Measurements from ENCODE around the gene MATR3. TPM values are rescaled to one million over a fixed set of nuclear protein-coding genes. Genes with fewer than 3 reads are reported as not detected.

MATR3 gene
- polyA plus RNA-seq, 1 donor from 2014 or later, result 1,016 TPM

DNA sequence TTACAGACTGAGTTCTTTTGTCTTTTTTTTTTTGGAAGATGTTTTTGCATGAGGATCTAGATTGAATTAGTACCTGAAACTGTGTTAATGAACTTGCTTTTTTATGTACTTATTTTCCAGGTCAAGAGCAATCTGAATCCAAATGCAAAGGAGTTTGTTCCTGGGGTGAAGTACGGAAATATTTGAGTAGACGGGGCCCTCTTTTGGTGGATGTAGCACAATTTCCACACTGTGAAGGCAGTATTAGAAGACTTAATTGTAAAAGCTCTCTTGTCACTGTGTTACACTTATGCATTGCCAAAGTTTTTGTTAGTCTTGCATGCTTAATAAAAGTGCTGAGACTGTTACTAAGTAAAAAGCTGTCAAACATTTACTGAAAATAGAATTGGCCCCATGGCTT is 75.1 kb downstream of the MATR3 start:
- H2AFZ ChIP-seq (ENCODE audit: low read depth, low read length), result no peak overlapping the region
- H3F3A ChIP-seq (ENCODE audit: insufficient read depth, low read length, poor library complexity, severe bottlenecking), result no peaks in the 10 kb centered on the region
- TF ChIP-seq, protein P1, sequence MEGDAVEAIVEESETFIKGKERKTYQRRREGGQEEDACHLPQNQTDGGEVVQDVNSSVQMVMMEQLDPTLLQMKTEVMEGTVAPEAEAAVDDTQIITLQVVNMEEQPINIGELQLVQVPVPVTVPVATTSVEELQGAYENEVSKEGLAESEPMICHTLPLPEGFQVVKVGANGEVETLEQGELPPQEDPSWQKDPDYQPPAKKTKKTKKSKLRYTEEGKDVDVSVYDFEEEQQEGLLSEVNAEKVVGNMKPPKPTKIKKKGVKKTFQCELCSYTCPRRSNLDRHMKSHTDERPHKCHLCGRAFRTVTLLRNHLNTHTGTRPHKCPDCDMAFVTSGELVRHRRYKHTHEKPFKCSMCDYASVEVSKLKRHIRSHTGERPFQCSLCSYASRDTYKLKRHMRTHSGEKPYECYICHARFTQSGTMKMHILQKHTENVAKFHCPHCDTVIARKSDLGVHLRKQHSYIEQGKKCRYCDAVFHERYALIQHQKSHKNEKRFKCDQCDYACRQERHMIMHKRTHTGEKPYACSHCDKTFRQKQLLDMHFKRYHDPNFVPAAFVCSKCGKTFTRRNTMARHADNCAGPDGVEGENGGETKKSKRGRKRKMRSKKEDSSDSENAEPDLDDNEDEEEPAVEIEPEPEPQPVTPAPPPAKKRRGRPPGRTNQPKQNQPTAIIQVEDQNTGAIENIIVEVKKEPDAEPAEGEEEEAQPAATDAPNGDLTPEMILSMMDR (IDR thresholded peaks at IDR 0.05; ENCODE audit: poor library complexity, severe bottlenecking), result no peak
- TF ChIP-seq, protein P2, sequence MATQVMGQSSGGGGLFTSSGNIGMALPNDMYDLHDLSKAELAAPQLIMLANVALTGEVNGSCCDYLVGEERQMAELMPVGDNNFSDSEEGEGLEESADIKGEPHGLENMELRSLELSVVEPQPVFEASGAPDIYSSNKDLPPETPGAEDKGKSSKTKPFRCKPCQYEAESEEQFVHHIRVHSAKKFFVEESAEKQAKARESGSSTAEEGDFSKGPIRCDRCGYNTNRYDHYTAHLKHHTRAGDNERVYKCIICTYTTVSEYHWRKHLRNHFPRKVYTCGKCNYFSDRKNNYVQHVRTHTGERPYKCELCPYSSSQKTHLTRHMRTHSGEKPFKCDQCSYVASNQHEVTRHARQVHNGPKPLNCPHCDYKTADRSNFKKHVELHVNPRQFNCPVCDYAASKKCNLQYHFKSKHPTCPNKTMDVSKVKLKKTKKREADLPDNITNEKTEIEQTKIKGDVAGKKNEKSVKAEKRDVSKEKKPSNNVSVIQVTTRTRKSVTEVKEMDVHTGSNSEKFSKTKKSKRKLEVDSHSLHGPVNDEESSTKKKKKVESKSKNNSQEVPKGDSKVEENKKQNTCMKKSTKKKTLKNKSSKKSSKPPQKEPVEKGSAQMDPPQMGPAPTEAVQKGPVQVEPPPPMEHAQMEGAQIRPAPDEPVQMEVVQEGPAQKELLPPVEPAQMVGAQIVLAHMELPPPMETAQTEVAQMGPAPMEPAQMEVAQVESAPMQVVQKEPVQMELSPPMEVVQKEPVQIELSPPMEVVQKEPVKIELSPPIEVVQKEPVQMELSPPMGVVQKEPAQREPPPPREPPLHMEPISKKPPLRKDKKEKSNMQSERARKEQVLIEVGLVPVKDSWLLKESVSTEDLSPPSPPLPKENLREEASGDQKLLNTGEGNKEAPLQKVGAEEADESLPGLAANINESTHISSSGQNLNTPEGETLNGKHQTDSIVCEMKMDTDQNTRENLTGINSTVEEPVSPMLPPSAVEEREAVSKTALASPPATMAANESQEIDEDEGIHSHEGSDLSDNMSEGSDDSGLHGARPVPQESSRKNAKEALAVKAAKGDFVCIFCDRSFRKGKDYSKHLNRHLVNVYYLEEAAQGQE (IDR thresholded peaks at IDR 0.05; ENCODE audit: borderline replicate concordance), result no peak
- no peak for TF ChIP-seq TAF1 (IDR thresholded peaks at IDR 0.05; ENCODE audit: low read depth)
- TF ChIP-seq EP300 (conservative IDR thresholded peaks at IDR 0.05; ENCODE audit: poor library complexity, severe bottlenecking), result no peak
- no peaks in the 10 kb centered on the region for H3K79me2 ChIP-seq (replicated peaks; ENCODE audit: insufficient read depth, low read length)
- H3K36me3 ChIP-seq (ENCODE audit: insufficient read depth, low read length), result peaks cover 21% of the 10 kb centered on the region
- no peaks in the 10 kb centered on the region for H4K20me1 ChIP-seq (ENCODE audit: insufficient read depth)
- H3K27me3 ChIP-seq (ENCODE audit: insufficient read depth, low read depth, low read length), result no peaks in the 10 kb centered on the region
- H3K4me2 ChIP-seq (ENCODE audit: low read length), result no peak overlapping the region
- no peak overlapping the region for H3K4me3 ChIP-seq (ENCODE audit: low read length)
- H3K9me3 ChIP-seq (ENCODE audit: low read length), result no peaks in the 10 kb centered on the region
- no peak overlapping the region for H3K27ac ChIP-seq (ENCODE audit: low read length)
- no peak overlapping the region for H3K9ac ChIP-seq (ENCODE audit: low read length)
- no peaks in the 10 kb centered on the region for H3K9me2 ChIP-seq (ENCODE audit: insufficient read depth, low read length)

DNA sequence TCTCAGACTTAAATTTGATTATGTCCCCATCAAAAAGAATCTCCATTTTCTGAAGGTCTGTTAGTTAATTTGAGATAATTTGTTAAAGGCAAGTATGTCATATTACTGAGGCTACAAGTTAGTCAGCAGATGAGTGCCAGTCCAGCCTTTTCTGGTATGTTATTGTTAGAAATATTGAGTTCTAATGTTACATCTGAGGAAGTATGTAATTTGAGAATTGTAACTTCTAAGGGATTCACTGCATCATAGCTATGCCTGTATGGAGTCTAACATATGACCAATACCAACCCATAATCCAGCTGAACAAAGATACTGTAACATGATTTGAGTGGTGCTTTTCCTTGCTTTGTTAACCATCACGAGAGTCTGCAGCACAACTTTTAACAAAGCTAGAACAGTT is 75.6 kb downstream of the MATR3 start:
- Histone ChIP-seq H3K27me3 (ENCODE audit: insufficient read depth, low read depth, low read length) (no peaks in the 10 kb centered on the region), H3K9me2 (ENCODE audit: insufficient read depth, low read length) (no peaks in the 10 kb centered on the region), H2AFZ (ENCODE audit: low read depth, low read length) (no peak overlapping the region), H3K4me3 (ENCODE audit: low read length) (no peak overlapping the region), H3K9me3 (ENCODE audit: low read length) (no peaks in the 10 kb centered on the region), H3K4me2 (ENCODE audit: low read length) (no peak overlapping the region), H3K79me2 (replicated peaks; ENCODE audit: insufficient read depth, low read length) (no peaks in the 10 kb centered on the region), H4K20me1 (ENCODE audit: insufficient read depth) (no peaks in the 10 kb centered on the region), H3F3A (ENCODE audit: insufficient read depth, low read length, poor library complexity, severe bottlenecking) (no peaks in the 10 kb centered on the region), H3K36me3 (ENCODE audit: insufficient read depth, low read length) (peaks cover 16% of the 10 kb centered on the region), H3K27ac (ENCODE audit: low read length) (no peak overlapping the region), H3K9ac (ENCODE audit: low read length) (no peak overlapping the region)
- TF ChIP-seq MXI1 (conservative IDR thresholded peaks at IDR 0.05; ENCODE audit: poor library complexity, severe bottlenecking) (no peak), POLR2AphosphoS5 (IDR thresholded peaks at IDR 0.05) (no peak), EZH2 (IDR thresholded peaks at IDR 0.05; ENCODE audit: borderline replicate concordance, insufficient read depth, low read length, poor library complexity, severe bottlenecking) (no peak), TAF1 (IDR thresholded peaks at IDR 0.05; ENCODE audit: low read depth) (no peak), EP300 (conservative IDR thresholded peaks at IDR 0.05; ENCODE audit: poor library complexity, severe bottlenecking) (no peak), RAD21 (conservative IDR thresholded peaks at IDR 0.05) (no peak), SMC3 (conservative IDR thresholded peaks at IDR 0.05; ENCODE audit: poor library complexity) (no peak)
- TF ChIP-seq, protein P2 (IDR thresholded peaks at IDR 0.05; ENCODE audit: borderline replicate concordance), result no peak
- TF ChIP-seq, protein P1 (IDR thresholded peaks at IDR 0.05; ENCODE audit: poor library complexity, severe bottlenecking), result no peak
